Kasumi-1 (cell line): Measurements from ENCODE around the gene TRAPPC5.

Experiments
- DNase-seq, 2 experiments: peaks; one replicate each; lab custom pipeline; 2025; lab: John Stamatoyannopoulos, UW

TRAPPC5 gene

DNA sequence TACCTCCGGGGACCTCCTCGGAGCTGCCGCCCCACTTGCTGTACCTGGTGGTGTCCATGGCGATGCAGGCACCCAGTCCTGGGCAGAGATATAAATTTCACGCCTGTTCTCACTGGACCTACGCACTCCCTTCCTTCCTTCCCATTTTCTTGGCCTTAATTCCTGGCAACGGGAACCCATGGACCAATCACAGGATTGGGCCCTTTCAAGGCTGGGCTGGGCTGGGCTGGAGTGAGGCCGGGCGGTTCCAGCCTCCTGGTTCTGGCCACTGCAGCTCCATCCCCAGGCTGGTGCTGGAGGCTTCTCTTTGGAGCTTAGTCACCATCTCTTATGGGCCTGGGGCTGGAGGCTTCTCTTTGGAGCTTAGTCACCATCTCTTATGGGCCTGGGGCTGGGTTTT, 51.4 kb downstream of the TRAPPC5 start, which contains the start of gene CLEC4G:
CLEC4G (minus strand) TSS at position 66 of the 400 bp plus-strand sequence; CDS start at position 58, 8 bp downstream.
- DNase-seq, result no peak

DNA sequence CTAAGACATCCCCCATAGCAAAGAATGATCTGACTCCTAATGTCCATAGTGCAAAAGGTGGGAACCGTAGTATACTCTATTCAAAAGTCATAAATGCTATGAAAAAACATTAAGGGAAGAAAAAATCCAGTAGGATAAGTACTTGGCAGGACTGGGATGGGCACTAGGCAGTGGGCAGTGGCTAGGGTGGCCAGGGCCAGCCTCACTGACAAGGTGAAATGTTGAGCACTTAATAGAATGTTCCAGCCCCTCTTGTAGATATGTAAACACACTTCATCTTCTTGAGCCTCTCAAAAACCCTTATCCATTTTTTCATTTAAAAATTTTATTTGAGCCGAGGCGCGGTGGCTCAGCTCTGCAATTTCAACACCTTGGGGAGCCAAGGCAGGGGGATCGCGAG, 52.7 kb downstream of the TRAPPC5 start:
- no peak for DNase-seq

DNA sequence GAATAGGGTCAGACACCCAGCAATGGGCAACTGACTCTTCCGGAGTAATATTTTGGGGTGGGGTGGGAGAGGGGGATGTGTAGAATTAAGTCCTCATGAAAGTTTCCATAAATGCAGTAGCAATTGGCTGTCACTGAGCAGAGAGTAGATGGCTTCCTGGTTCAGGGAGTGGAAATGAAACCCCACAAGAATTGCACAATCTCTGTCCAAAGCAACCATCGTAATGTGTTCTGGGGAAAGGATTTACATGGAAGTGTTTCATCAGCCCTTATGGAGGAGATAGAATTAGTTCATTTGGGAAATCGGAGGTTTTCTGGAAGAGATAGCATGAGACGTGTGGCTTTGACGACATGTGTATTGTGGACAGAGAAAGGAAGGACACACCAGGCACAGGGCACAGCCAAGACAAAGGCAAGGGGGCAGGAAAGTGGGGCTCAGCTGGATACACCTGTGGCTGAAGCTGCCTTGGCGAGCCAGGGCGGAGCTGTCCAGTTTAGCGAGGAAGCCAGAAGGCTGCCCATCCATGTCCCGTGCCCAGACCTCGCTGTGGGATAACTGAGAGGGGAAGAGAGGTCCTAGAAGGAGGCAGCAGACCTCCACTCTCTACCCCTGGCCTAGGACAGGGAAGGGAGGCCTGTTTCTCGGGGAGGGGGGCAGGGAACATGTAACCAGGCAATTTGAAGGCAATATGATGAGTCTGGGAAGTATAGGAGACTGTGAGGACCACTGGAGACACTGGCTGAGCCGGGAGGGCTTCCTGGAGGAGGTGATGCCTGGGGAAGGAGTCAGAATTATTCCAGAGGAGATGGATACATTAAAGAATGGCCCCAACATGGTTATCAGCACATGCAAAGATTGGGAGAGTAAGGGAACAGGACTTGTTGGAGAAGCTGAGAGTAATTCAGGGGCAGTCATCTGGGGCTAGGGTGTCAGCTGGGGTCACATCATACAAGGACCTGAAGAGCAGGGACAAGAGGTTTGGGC, 53.9 kb downstream of the TRAPPC5 start:
- DNase-seq, result peak in 1 of 2 experiments; percentile 21

DNA sequence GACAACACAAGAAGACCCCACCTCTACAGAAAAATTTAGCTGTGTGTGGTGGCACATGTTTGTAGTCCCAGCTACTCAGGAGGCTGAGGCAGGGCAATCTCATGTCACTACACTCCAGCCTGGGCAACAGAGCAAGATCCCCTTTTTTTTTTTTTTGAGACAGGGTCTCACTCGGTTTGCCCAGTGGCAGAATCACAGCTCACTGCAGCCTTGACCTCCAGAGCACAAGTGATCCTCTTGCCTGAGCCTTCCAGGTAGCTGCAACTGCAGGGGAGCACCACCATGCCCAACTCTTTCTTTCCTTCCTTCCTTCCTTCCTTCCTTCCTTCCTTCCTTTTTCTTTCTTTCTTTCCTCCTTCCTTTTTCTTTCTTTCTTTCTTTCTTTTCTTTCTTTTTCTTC, 55.5 kb downstream of the TRAPPC5 start:
- no peak for DNase-seq

DNA sequence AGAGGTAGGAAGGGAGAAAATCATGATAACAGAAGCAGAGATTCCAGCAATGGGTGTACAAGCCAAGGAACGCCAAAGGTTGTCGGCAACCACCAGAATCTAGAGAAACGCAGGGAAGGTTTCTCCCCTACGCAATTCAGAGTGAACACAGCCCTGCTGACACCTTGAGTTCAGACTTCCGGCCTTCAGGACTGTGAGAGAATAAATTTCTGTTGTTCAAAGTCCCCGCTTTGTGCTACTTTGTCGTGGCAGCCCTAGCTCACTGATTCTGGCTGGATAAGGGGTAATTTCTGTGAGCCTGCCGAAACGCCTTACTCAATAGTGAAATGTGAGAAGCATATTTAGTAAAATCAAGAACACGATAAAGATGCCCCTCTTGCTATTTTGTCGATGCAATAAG, 56.6 kb downstream of the TRAPPC5 start:
- DNase-seq, result no peak
